T-cell (primary cell): Measurements from ENCODE around the gene STK40. TPM values are rescaled to one million over a fixed set of nuclear protein-coding genes. Genes with fewer than 3 reads are reported as not detected.
A peak's percentile ranks its signal among the peaks of the same experiment; 100 is the strongest.

ENCODE experiments used
- ATAC-seq, 4 experiments: fragments of 200-7000 bp in 3 of 4; fragments of 150-1000 bp in 1 of 4; cut with Tn5 transposase; replicated peaks in 1 of 4; 1 replicate in 3 of 4; 2 replicates in 1 of 4; pipeline ENCODE4 v1.10.0; 2021; ENCODE audit warnings: moderate library complexity in 3 of 4, mild to moderate bottlenecking in 2 of 4, moderate number of reproducible peaks in 1 of 4
- CTCF ChIA-PET, 2 donors: fragments of 300-600 bp; sonication (Branson Sonifier 250); formaldehyde crosslinking; loops; one replicate each; lab custom pipeline; 2022; ENCODE audit warnings: antibody characterized with exemption in 2 of 2; lab: Charles Lee
- POLR2A ChIA-PET, 2 donors: fragments of 300-600 bp; sonication (Branson Sonifier 250); formaldehyde crosslinking; loops; one replicate each; lab custom pipeline; 2022; ENCODE audit warnings: antibody characterized with exemption in 2 of 2; lab: Charles Lee
- DNase-seq, 35 experiments: peaks; one replicate each; pipeline versions ENCODE4 v3.0.0 to v3.0.0-alpha.2; 2013 to 2023
- H3K27ac ChIP-seq: one replicate; pipeline ENCODE4 v1.5.1; 2013; ENCODE audit warnings: low read length
- H3K27me3 ChIP-seq, 2 experiments: replicated peaks in 1 of 2; 1 replicate in 1 of 2; 2 replicates in 1 of 2; pipeline versions ENCODE4 v1.6.1 to v1.7.0; 2013; ENCODE audit warnings: low read length in 1 of 2, mixed read lengths in 1 of 2; ENCODE audit not compliant: control insufficient read depth in 2 of 2, insufficient read depth in 2 of 2; ENCODE audit errors: extremely low read depth in 1 of 2
- H3K36me3 ChIP-seq, 2 donors: 1 replicate in 1 of 2; 2 replicates in 1 of 2; pipeline versions ENCODE4 v1.6.1 to v1.7.0; 2013; ENCODE audit warnings: low read length in 1 of 2; ENCODE audit not compliant: control insufficient read depth in 2 of 2, insufficient read depth in 1 of 2; ENCODE audit errors: extremely low read depth in 1 of 2
- H3K4me1 ChIP-seq, 2 experiments: 1 replicate in 1 of 2; 2 replicates in 1 of 2; pipeline versions ENCODE4 v1.6.1 to v1.7.0; 2013; ENCODE audit warnings: low read length in 2 of 2, mixed read lengths in 1 of 2; ENCODE audit not compliant: insufficient read depth in 2 of 2, control insufficient read depth in 1 of 2; ENCODE audit errors: extremely low read depth in 1 of 2
- H3K4me3 ChIP-seq, 2 donors: 1 replicate in 1 of 2; 2 replicates in 1 of 2; pipeline versions ENCODE4 v1.5.1 to v1.7.0; 2013; ENCODE audit warnings: mild to moderate bottlenecking in 2 of 2, low read length in 1 of 2, moderate library complexity in 1 of 2; ENCODE audit not compliant: control insufficient read depth in 1 of 2; ENCODE audit errors: extremely low read depth in 1 of 2
- H3K9me3 ChIP-seq: 2 replicates; pipeline ENCODE4 v1.7.0; 2013
- H3K27ac Mint-ChIP-seq, 2 donors: one replicate each; pipeline ENCODE4 v1.8.0; 2020 to 2021; ENCODE audit warnings: mild to moderate bottlenecking in 2 of 2, mixed read lengths in 2 of 2
- H3K27me3 Mint-ChIP-seq, 2 donors: one replicate each; pipeline ENCODE4 v1.8.0; 2021 to 2022; ENCODE audit warnings: mixed read lengths in 2 of 2
- H3K36me3 Mint-ChIP-seq: one replicate; pipeline ENCODE4 v1.8.0; 2021; ENCODE audit warnings: mixed read lengths
- H3K4me1 Mint-ChIP-seq, 3 donors: one replicate each; pipeline ENCODE4 v1.8.0; 2020 to 2022; ENCODE audit warnings: mixed read lengths in 3 of 3, mild to moderate bottlenecking in 1 of 3
- H3K4me3 Mint-ChIP-seq, 3 donors: one replicate each; pipeline ENCODE4 v1.8.0; 2020 to 2022; ENCODE audit warnings: mild to moderate bottlenecking in 3 of 3, mixed read lengths in 3 of 3, moderate library complexity in 3 of 3
- H3K9me3 Mint-ChIP-seq, 3 donors: one replicate each; pipeline ENCODE4 v1.8.0; 2020 to 2022; ENCODE audit warnings: mixed read lengths in 3 of 3
- WGBS: methylation state at CpG from one replicate; pipeline ENCODE4 v1.1.5; 2013; ENCODE audit warnings: missing lambda C conversion rate; ENCODE audit not compliant: insufficient coverage; 5-methylcytosine and 5-hydroxymethylcytosine counted together
- total RNA-seq, 35 experiments: library from RNA in 6 of 35; stranded (reverse) in 6 of 35; fragments of 120-200 nt in 1 of 35; gene quantifications; one replicate each; pipeline versions ENCODE4 v1.2.1 to v1.2.4 and lab custom pipeline; 2013 to 2026

STK40 gene
- total RNA-seq, 5 donors from 2014 or later (not counting 1 experiment from before 2014, with no cell fraction given): 29.6 to 71.1 (median 56.7) TPM

DNA sequence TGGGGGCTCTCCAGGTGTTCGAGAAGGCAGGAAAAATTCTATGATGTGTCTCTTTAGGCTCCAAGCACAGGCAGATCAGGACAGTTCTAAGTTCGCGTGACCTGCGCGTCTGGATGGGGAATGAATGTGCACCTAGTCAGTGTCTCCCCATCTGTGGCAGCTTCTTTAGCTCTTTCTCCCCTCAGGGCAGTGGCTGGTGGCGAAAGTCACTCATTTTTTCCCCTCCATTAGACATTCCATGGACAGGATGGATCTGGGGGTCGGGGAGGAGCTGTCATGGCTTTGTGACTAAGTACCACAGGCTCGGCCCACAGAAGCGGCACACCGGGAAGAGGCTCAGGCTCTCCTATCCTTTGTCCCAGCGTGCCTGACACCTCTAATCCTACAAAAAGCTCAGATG, 31.2 kb downstream of the STK40 start:
- 92% methylated on average over 8 of the region's 11 CpGs for WGBS
- Histone ChIP-seq H3K4me1 (peaks cover 2 to 33% of the 10 kb centered on the region in 2 experiments), H3K27ac (no peak overlapping the region), H3K36me3 (peaks cover 27 to 62% of the 10 kb centered on the region in 2 donors), H3K9me3 (no peaks in the 10 kb centered on the region), H3K27me3 (no peaks in the 10 kb centered on the region), H3K4me3 (no peak overlapping the region)
- Mint-ChIP-seq H3K4me1 (peaks cover 17 to 38% (median 27%) of the 10 kb centered on the region in 3 donors), H3K27ac (no peak overlapping the region), H3K4me3 (no peak overlapping the region), H3K9me3 (no peaks in the 10 kb centered on the region), H3K36me3 (peaks cover 39% of the 10 kb centered on the region), H3K27me3 (no peaks in the 10 kb centered on the region)
- ATAC-seq: no peak
- CTCF ChIA-PET: interaction anchor here in 1 of 2 donors (0.5 to 1.2 kb wide), 2 partner anchors 10 to 12 kb away, joined by 4 to 6 read pairs; no protein-coding TSS in a partner anchor
- DNase-seq: no peak
- POLR2A ChIA-PET: no interaction called here

DNA sequence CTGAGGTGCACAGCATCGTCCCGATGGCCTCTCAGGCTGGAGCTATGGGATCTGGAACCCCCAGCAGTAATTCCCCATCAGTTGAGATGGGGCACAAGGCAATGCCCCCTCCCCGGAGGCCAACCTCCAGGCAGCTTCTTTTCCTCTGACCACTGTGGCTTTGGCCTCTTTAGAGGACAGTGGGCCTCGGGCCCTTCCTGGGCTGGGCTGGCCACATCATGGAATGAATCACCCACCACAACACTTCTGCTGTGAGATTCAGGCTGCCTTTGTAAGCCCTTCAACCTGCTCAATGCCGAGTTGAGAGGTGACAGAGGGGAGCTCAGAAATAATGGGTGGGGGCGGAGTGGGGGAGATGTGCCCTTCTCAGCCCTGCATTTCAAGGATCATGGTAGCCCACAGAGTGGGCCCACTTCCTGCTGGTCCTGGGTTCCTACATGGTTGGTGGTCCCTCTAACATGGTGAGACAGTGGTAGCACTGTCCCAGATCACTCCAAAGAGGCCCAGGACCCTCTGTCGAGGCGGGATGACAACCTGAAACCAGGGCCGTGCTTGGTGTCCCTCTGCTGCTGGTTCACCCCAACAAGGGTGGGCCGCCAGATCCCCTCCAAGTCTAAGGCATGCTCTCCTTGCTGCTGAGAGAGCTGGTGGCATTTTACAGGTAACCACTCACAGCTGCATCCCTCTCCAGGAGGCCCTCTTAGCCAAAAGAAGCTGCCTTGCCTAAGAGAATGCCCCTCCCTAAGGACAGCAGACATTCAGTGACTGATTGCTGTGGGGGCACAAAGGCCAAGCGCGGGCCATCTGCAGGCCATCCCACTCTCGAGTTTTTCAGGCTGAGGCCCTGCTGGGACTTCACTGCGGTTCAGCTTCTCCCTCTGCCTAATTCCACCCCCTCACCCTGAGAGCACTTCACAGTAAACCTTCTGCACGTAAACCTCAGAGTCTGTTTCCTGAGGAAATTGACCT, 32.5 kb downstream of the STK40 start:
- Histone ChIP-seq H3K36me3 (peaks cover 20 to 56% of the 10 kb centered on the region in 2 donors), H3K27me3 (no peaks in the 10 kb centered on the region), H3K27ac (no peak overlapping the region), H3K4me1 (peaks cover 2 to 29% of the 10 kb centered on the region in 2 experiments), H3K4me3 (no peak overlapping the region), H3K9me3 (no peaks in the 10 kb centered on the region)
- H3K27me3 Mint-ChIP-seq: no peaks in the 10 kb centered on the region
- peaks cover 16 to 32% (median 24%) of the 10 kb centered on the region in 3 donors for H3K4me1 Mint-ChIP-seq
- ATAC-seq: no peak
- H3K9me3 Mint-ChIP-seq: no peaks in the 10 kb centered on the region
- H3K27ac Mint-ChIP-seq: peak overlapping the region in 1 of 2 donors; percentile 12
- CTCF ChIA-PET: interaction anchor here in 1 of 2 donors (0.6 to 0.7 kb wide), 2 partner anchors 14 to 44 kb away, joined by 3 read pairs; no protein-coding TSS in a partner anchor
- WGBS: 89% methylated on average over 13 of the region's 15 CpGs
- DNase-seq: no peak
- peaks cover 41% of the 10 kb centered on the region for H3K36me3 Mint-ChIP-seq
- POLR2A ChIA-PET: no interaction called here
- no peak overlapping the region for H3K4me3 Mint-ChIP-seq

DNA sequence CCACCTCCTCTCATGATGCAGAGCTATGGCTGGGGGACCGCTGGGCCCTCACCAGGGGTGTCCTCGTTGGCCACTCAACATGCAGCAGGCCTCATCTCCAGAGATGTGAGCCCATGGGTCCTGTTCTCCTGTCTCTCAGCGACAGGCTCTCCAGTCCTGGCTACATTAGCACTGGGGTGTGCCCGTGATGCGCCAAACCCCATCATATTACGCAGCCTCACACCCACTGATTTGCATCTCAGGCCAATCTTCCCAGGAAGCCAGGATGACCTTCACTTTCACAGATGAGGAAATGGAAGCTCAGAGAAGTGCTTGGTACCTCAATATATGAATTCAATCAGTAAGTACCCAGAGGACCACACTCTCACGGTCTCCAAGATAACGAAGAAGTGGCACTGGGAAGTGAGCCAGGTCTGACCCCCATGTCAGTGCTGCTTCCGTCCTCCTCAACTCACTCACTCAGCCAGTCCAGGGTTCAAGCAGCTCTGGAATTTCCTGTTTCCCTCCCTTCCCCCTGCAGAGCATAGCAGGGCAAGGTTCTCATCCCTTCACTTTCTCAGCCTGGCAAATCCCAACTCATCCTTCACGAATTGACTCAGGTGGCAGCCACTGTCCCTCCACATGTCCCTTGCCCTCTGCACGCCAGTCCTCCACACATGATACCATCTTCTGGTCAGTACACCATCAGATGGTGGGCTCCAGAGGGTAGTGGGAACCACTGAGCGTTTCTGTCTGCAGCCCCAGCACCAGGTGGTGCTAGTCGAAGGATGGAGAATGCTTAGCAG, 33.4 kb downstream of the STK40 start:
- Mint-ChIP-seq H3K4me1 (peaks cover 16 to 29% (median 24%) of the 10 kb centered on the region in 3 donors), H3K9me3 (no peaks in the 10 kb centered on the region), H3K27me3 (no peaks in the 10 kb centered on the region), H3K36me3 (peaks cover 43% of the 10 kb centered on the region), H3K27ac (peak overlapping the region; percentile 12 to 69), H3K4me3 (no peak overlapping the region)
- peaks cover 17 to 57% of the 10 kb centered on the region in 2 donors for H3K36me3 ChIP-seq
- CTCF ChIA-PET: interaction anchor here in 1 of 2 donors (2.3 kb wide), 1 partner anchor 16 kb away, joined by 12 read pairs; no protein-coding TSS in a partner anchor
- POLR2A ChIA-PET: interaction anchor here in 1 of 2 donors (0.5 kb wide), 1 partner anchor 558 kb away, joined by 3 read pairs; no protein-coding TSS in a partner anchor
- 94% methylated on average over 11 of the region's 13 CpGs for whole genome bisulfite sequencing
- H3K4me3 ChIP-seq: no peak overlapping the region
- no peaks in the 10 kb centered on the region for H3K9me3 ChIP-seq
- peaks cover 2 to 29% of the 10 kb centered on the region in 2 experiments for H3K4me1 ChIP-seq
- no peaks in the 10 kb centered on the region for H3K27me3 ChIP-seq
- no peak overlapping the region for H3K27ac ChIP-seq
- ATAC-seq (no peak), DNase-seq (no peak)

DNA sequence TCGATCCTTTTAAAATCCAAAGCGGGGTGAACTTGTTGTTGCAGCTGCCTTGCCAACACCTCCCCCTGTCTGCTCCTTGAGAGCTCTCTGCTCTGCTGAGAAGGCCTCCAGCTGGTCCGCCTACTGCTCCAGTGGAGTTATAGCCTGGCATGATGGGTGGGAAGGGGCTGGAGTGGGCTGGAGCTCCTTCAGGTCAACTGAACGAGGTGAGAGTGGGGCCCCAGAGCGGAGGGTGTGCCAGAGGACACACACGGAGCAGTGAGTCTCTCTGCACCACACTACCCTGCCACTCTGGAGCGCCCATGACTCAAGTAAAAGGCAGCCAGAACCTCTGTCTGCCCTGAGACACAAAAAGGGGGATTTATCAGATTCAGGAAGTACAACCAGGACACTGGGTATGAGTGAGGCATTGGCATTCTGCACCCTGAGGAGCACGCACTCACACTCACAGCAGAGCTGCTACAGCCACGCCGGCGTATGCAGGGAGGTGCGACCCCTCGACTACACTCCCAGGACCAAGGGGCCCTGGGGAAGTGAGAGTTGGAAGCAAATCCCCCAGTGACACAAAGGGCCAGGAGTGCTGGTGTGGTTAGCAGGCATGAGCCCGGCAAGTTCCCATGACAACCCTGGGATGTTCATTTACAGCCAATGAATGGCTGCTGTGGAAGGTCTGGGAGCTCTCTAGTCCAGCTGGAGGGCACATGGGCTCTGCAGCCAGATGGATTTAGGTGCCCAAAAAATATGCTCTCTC, 34.3 kb downstream of the STK40 start:
- DNase-seq: no peak
- peak overlapping the region; percentile 88 to 91 for H3K27ac Mint-ChIP-seq
- H3K4me1 ChIP-seq: peaks cover 2 to 29% of the 10 kb centered on the region in 2 experiments
- H3K27ac ChIP-seq: peak overlapping the region; percentile 8
- H3K4me3 ChIP-seq: no peak overlapping the region
- peaks cover 17 to 58% of the 10 kb centered on the region in 2 donors for H3K36me3 ChIP-seq
- 100% methylated on average over 1 of the region's 14 CpGs for WGBS
- H3K9me3 ChIP-seq: no peaks in the 10 kb centered on the region
- ATAC-seq: peak in 2 of 4 experiments; percentile 12 to 16
- H3K27me3 Mint-ChIP-seq: no peaks in the 10 kb centered on the region
- peaks cover 43% of the 10 kb centered on the region for H3K36me3 Mint-ChIP-seq
- H3K9me3 Mint-ChIP-seq: no peaks in the 10 kb centered on the region
- ChIA-PET POLR2A (interaction anchor here (0.5 to 1.2 kb wide), 2 partner anchors 46 to 557 kb away, joined by 3 read pairs; partner anchors contain the start of gene LSM10 (in 1 of the 2)), CTCF (interaction anchor here (1.8 to 2.3 kb wide), 3 partner anchors 16 to 17 kb away, joined by 6 to 12 read pairs (median 7); no protein-coding TSS in a partner anchor)
- H3K4me3 Mint-ChIP-seq: peak overlapping the region in 1 of 3 donors; percentile 61
- H3K4me1 Mint-ChIP-seq: peaks cover 16 to 29% (median 24%) of the 10 kb centered on the region in 3 donors
- no peaks in the 10 kb centered on the region for H3K27me3 ChIP-seq

DNA sequence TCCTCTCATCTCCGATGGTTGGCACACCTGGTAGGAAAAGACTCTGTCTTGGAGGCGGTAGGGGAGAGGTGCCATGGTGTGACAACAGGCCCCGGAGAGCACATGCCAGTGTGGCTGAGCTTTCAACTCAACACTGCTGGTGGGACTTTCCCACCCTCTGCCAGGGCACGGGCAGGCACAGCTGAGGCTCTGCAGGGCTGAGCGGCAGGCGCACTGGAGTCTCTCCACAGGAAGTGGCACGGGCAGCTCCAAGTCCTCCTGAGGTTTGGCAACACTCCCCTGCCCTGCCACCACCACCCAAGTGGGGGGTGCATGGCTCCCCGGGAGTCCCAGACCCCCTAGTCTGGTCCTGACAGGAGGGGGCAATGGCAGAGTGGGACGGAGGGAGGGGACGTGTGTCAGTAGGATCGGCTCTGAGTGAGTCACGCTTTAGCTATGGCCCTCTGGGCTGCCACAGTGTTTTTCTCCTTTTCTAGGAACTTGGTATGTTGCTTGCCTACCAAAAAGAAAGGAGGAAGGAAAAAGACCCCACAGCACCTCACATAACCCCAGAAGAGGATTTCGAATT, 35.0 kb downstream of the STK40 start:
- Mint-ChIP-seq H3K4me3 (peak overlapping the region in 1 of 3 donors; percentile 61), H3K27me3 (no peaks in the 10 kb centered on the region), H3K36me3 (peaks cover 43% of the 10 kb centered on the region), H3K4me1 (peaks cover 16 to 29% (median 24%) of the 10 kb centered on the region in 3 donors), H3K27ac (peak overlapping the region; percentile 88 to 91), H3K9me3 (no peaks in the 10 kb centered on the region)
- WGBS: 21% methylated on average over 7 of the region's 13 CpGs
- POLR2A ChIA-PET: interaction anchor here in 1 of 2 donors (1.2 kb wide), 1 partner anchor 47 kb away, joined by 3 read pairs; the partner anchor contains the start of gene LSM10
- CTCF ChIA-PET: interaction anchor here (1.8 to 2.3 kb wide), 3 partner anchors 16 to 18 kb away, joined by 6 to 12 read pairs (median 7); no protein-coding TSS in a partner anchor
- H3K4me1 ChIP-seq: peaks cover 2 to 29% of the 10 kb centered on the region in 2 experiments
- ATAC-seq (peak; percentile 89 to 100 (median 94)), DNase-seq (peak; percentile 14 to 78 (median 56))
- peak overlapping the region; percentile 8 for H3K27ac ChIP-seq
- peaks cover 21 to 57% of the 10 kb centered on the region in 2 donors for H3K36me3 ChIP-seq
- no peak overlapping the region for H3K4me3 ChIP-seq
- H3K27me3 ChIP-seq: no peaks in the 10 kb centered on the region
- H3K9me3 ChIP-seq: no peaks in the 10 kb centered on the region
